GM21786 (cell line): Measurements from ENCODE around the gene RPH3AL.

Source experiments
- ATAC-seq: cut with Tn5 transposase; IDR thresholded peaks from one replicate; pipeline ENCODE4 v1.9.1; 2021; ENCODE audit not compliant: unreplicated experiment

The RPH3AL gene

GRCh38 chr17:303168-303567, 49.4 kb downstream of the RPH3AL start:
- ATAC-seq = no peak

GRCh38 chr17:302300-302698, 50.3 kb downstream of the RPH3AL start:
- no peak for ATAC-seq

GRCh38 chr17:301681-302299, 50.8 kb downstream of the RPH3AL start:
- ATAC-seq = no peak

- no peak for ATAC-seq
These were observed 51.7 kb downstream of the RPH3AL start for GRCh38 chr17:300881-301280.

GRCh38 chr17:299546-299945, 53.1 kb downstream of the RPH3AL start:
- no peak for ATAC-seq

- no peak for ATAC-seq
These were observed 53.7 kb downstream of the RPH3AL start for GRCh38 chr17:298791-299450.

- no peak for ATAC-seq
These were observed 54.8 kb downstream of the RPH3AL start for GRCh38 chr17:297758-298157.

GRCh38 chr17:296906-297690, 55.5 kb downstream of the RPH3AL start:
- no peak for ATAC-seq

- ATAC-seq = no peak
These were observed 56.2 kb downstream of the RPH3AL start for GRCh38 chr17:296379-296778.

- no peak for ATAC-seq
These were observed 59.9 kb downstream of the RPH3AL start for GRCh38 chr17:292531-293382.

GRCh38 chr17:292016-292415, 60.6 kb downstream of the RPH3AL start:
- no peak for ATAC-seq

- ATAC-seq = no peak
These were observed 61.0 kb downstream of the RPH3AL start for GRCh38 chr17:291587-291986.

- no peak for ATAC-seq
These were observed 62.0 kb downstream of the RPH3AL start for GRCh38 chr17:290626-291025.

GRCh38 chr17:290121-290521, 62.5 kb downstream of the RPH3AL start:
- no peak for ATAC-seq

- ATAC-seq = no peak
These were observed 63.2 kb downstream of the RPH3AL start for GRCh38 chr17:289409-289808.

GRCh38 chr17:288802-289356, 63.7 kb downstream of the RPH3AL start:
- ATAC-seq = no peak

GRCh38 chr17:286571-286970, 66.0 kb downstream of the RPH3AL start:
- no peak for ATAC-seq

GRCh38 chr17:285751-286422, 66.7 kb downstream of the RPH3AL start:
- no peak for ATAC-seq

GRCh38 chr17:284676-285355, 67.8 kb downstream of the RPH3AL start:
- ATAC-seq = no peak
